Activated B cell treated with CpG ODN at 0.5 μM for 24 hours (primary cell): ENCODE measurements around the gene CLCA4. TPM values are rescaled to one million over a fixed set of nuclear protein-coding genes. Genes with fewer than 3 reads are reported as not detected.

Experiments
- ATAC-seq: fragments of 200-7000 bp; cut with Tn5 transposase; one replicate; pipeline ENCODE4 v1.10.0; 2021; ENCODE audit warnings: low read depth, mild to moderate bottlenecking, moderate library complexity
- CTCF ChIA-PET: fragments of 350-600 bp; sonication (Branson Sonifier 250); formaldehyde crosslinking; loops from one replicate; lab custom pipeline; 2021; ENCODE audit warnings: antibody characterized with exemption; lab: Charles Lee
- POLR2A ChIA-PET: fragments of 350-600 bp; sonication (Branson Sonifier 250); formaldehyde crosslinking; loops from one replicate; lab custom pipeline; 2021; ENCODE audit warnings: antibody characterized with exemption; lab: Charles Lee
- DNase-seq: peaks from one replicate; pipeline ENCODE4 v3.0.0; 2022
- H3K27ac Mint-ChIP-seq: one replicate; pipeline ENCODE4 v1.8.0; 2020; ENCODE audit warnings: mixed read lengths
- H3K27me3 Mint-ChIP-seq: one replicate; pipeline ENCODE4 v1.8.0; 2021; ENCODE audit warnings: mixed read lengths
- H3K36me3 Mint-ChIP-seq: one replicate; pipeline ENCODE4 v1.8.0; 2021; ENCODE audit warnings: low read depth, mixed read lengths
- H3K4me1 Mint-ChIP-seq: one replicate; pipeline ENCODE4 v1.8.0; 2021; ENCODE audit warnings: mixed read lengths
- H3K4me3 Mint-ChIP-seq: one replicate; pipeline ENCODE4 v1.8.0; 2020; ENCODE audit warnings: mild to moderate bottlenecking, mixed read lengths
- H3K9me3 Mint-ChIP-seq: one replicate; pipeline ENCODE4 v1.8.0; 2020; ENCODE audit warnings: mixed read lengths
- intact Hi-C: fragments of 100-400 bp; cut with micrococcal nuclease; formaldehyde crosslinking; loops from one replicate; pipeline ENCODE4 v1.15.1; 2024
- total RNA-seq: library from RNA; stranded (reverse); gene quantifications from 2 replicates; pipeline ENCODE4 v1.2.3, GENCODE V29; 2022
- TF ChIP-seq, protein P1 (sequence below): fragments of 200-600 bp; IDR thresholded peaks from one replicate; pipeline ENCODE4 v1.8.0; 2022; ENCODE audit warnings: antibody characterized with exemption, mild to moderate bottlenecking

The CLCA4 gene
- total RNA-seq, 1 donor from 2014 or later: not detected

DNA sequence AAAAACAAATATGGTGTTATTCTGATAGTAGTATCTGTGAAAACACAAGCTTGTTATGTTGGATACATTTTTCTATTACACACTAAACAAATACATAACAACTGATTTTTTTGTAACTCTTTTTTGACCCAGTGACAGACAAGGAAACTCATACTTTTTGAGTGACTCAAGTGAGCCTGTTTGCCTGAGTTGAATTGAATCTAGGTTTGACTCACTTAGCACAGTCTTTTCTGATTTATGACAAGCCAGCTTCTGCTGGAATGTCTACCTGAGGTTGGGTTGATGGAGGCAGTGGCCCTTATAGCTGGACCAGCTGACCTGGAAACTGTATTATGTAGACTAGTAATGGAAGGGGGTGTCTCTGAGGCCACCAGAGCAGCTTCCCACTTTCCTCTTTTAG, 4.2 kb upstream of the CLCA4 start:
- TF ChIP-seq, protein P1, sequence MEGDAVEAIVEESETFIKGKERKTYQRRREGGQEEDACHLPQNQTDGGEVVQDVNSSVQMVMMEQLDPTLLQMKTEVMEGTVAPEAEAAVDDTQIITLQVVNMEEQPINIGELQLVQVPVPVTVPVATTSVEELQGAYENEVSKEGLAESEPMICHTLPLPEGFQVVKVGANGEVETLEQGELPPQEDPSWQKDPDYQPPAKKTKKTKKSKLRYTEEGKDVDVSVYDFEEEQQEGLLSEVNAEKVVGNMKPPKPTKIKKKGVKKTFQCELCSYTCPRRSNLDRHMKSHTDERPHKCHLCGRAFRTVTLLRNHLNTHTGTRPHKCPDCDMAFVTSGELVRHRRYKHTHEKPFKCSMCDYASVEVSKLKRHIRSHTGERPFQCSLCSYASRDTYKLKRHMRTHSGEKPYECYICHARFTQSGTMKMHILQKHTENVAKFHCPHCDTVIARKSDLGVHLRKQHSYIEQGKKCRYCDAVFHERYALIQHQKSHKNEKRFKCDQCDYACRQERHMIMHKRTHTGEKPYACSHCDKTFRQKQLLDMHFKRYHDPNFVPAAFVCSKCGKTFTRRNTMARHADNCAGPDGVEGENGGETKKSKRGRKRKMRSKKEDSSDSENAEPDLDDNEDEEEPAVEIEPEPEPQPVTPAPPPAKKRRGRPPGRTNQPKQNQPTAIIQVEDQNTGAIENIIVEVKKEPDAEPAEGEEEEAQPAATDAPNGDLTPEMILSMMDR: no peak
- peaks cover 2% of the 10 kb centered on the region for H3K36me3 Mint-ChIP-seq
- ChIA-PET POLR2A (no interaction called here), CTCF (interaction anchor here (1.3 kb wide), 1 partner anchor 36 kb away, joined by 3 read pairs; no protein-coding TSS in a partner anchor)
- intact Hi-C loops: no loop called here
- H3K9me3 Mint-ChIP-seq: peaks cover 10% of the 10 kb centered on the region
- ATAC-seq (no peak), DNase-seq (no peak)
- no peak overlapping the region for H3K4me3 Mint-ChIP-seq
- no peak overlapping the region for H3K27ac Mint-ChIP-seq
- H3K27me3 Mint-ChIP-seq: peaks cover 14% of the 10 kb centered on the region
- no peaks in the 10 kb centered on the region for H3K4me1 Mint-ChIP-seq

- POLR2A ChIA-PET: no interaction called here
Observed at GRCh38 chr1:86548839-86549238, 2.0 kb downstream of the CLCA4 start.

DNA sequence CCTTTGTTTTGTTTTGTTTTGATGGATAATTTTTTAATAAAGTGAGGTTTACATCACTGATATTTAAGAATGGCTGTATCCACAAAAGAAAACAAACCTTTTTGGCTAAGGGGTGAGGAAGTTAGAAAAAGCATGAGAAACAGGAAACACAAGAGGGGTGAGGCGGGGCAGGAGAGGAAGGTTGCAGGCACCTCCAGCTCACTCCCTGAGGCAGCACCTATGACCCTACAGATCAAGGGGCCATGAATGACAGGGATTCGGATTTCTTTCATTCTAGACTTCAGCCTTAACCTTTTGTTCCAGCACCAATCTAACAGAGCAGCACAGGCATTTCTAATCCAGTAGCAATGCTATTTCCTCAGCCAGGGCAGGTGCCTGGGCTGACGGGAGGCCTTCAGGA, 4.4 kb downstream of the CLCA4 start:
- intact Hi-C loops: no loop called here

More at GRCh38 chr1:86548839-86549238, 2.0 kb downstream of the CLCA4 start:
- Mint-ChIP-seq H3K9me3 (peaks cover 10% of the 10 kb centered on the region), H3K36me3 (peaks cover 2% of the 10 kb centered on the region), H3K27me3 (peaks cover 3% of the 10 kb centered on the region), H3K27ac (no peak overlapping the region), H3K4me3 (no peak overlapping the region), H3K4me1 (peaks cover 6% of the 10 kb centered on the region)
- ATAC-seq (no peak), DNase-seq (no peak)
- CTCF ChIA-PET: no interaction called here
- TF ChIP-seq, protein P1: no peak
- intact Hi-C loops: no loop called here

DNA sequence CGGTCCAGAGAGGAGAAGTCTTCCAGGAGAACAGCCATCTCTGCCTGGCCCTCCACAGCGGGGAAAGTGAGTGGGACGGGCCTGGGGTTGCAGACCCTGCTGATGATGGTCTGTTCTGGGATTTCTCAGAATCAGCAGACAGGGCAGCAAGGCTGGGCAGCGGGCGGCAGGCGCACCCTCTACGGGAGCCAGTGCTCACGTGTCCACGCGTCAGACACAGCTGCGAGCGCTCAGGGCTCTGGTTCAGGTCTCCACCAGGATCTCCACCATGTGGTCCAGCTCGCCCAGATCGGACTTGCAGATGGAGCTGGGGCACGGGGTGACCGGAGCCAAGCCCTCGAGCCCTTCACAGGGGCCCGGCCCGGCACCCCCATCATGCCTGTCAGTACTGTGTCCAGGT, 5.5 kb downstream of the CLCA4 start:
- ChIA-PET POLR2A (no interaction called here), CTCF (no interaction called here)
- peaks cover 6% of the 10 kb centered on the region for H3K4me1 Mint-ChIP-seq

More for the DNA sequence above, 4.4 kb downstream of the CLCA4 start:
- H3K9me3 Mint-ChIP-seq: peaks cover 2% of the 10 kb centered on the region
- DNase-seq: no peak
- peaks cover 6% of the 10 kb centered on the region for H3K4me1 Mint-ChIP-seq
- H3K4me3 Mint-ChIP-seq: no peak overlapping the region
- no peak for ATAC-seq
- CTCF ChIA-PET: no interaction called here
- no peaks in the 10 kb centered on the region for H3K36me3 Mint-ChIP-seq
- no peaks in the 10 kb centered on the region for H3K27me3 Mint-ChIP-seq
- TF ChIP-seq, protein P1: no peak
- H3K27ac Mint-ChIP-seq: no peak overlapping the region
- POLR2A ChIA-PET: no interaction called here

GRCh38 chr1:86557739-86558138, 10.9 kb downstream of the CLCA4 start:
- POLR2A ChIA-PET: no interaction called here
- intact Hi-C loops: no loop called here
- Mint-ChIP-seq H3K36me3 (no peaks in the 10 kb centered on the region), H3K4me3 (no peak overlapping the region), H3K27ac (no peak overlapping the region), H3K4me1 (no peaks in the 10 kb centered on the region), H3K9me3 (peaks cover 25% of the 10 kb centered on the region), H3K27me3 (peaks cover 2% of the 10 kb centered on the region)
- no peak for ATAC-seq
- DNase-seq: no peak
- CTCF ChIA-PET: no interaction called here
- TF ChIP-seq, protein P1: no peak

More for the DNA sequence above, 5.5 kb downstream of the CLCA4 start:
- no peak for DNase-seq
- Mint-ChIP-seq H3K4me3 (no peak overlapping the region), H3K9me3 (peaks cover 6% of the 10 kb centered on the region), H3K27ac (no peak overlapping the region), H3K27me3 (no peaks in the 10 kb centered on the region), H3K36me3 (no peaks in the 10 kb centered on the region)
- intact Hi-C loops: no loop called here
- TF ChIP-seq, protein P1: no peak
- no peak for ATAC-seq
